Activated naive CD4-positive, alpha-beta T cell treated with anti-CD3 and anti-CD28 coated beads, Interleukin-2, amount 50 U/mL, for 24 hours (primary cell): ENCODE data around the gene PROSER1.
"Not testable (repeated sequence)": the region's sequence is repeated elsewhere in the genome, so short reads cannot be mapped to it uniquely, and the experiment has no call there.

ENCODE experiments used
- H3K27ac Mint-ChIP-seq: one replicate; pipeline ENCODE4 v1.8.0; 2021; ENCODE audit warnings: mild to moderate bottlenecking, mixed read lengths
- H3K27me3 Mint-ChIP-seq: one replicate; pipeline ENCODE4 v1.8.0; 2021; ENCODE audit warnings: mixed read lengths
- H3K36me3 Mint-ChIP-seq: one replicate; pipeline ENCODE4 v1.8.0; 2021; ENCODE audit warnings: mixed read lengths
- H3K4me1 Mint-ChIP-seq: one replicate; pipeline ENCODE4 v1.8.0; 2021; ENCODE audit warnings: mixed read lengths
- H3K4me3 Mint-ChIP-seq: one replicate; pipeline ENCODE4 v1.8.0; 2021; ENCODE audit warnings: mild to moderate bottlenecking, mixed read lengths
- H3K9me3 Mint-ChIP-seq: one replicate; pipeline ENCODE4 v1.8.0; 2021; ENCODE audit warnings: mixed read lengths

Gene PROSER1

DNA sequence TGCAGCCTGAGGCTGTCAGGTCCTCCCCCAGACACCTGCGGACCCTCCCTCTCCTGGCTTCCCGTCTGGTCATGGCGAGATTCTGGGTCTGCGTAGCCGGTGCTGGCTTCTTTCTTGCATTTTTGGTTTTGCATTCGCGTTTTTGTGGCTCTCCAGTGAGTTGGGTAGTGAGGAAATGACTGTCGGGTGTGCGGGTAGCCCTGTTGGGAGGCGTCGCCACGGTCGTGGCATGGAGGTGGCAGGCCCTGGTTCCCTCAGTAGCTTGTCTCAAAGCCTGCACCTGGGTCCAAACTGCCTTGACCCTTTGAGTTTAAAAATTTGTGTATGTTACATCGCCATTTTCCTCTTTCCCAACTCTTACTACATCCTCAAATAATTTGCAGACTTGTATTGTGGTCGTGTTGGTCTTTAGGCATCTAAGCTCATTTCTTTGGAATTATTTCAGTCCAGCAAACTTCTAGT, 711 bp upstream of the PROSER1 start:
- Mint-ChIP-seq H3K4me3 (peak overlapping the region; percentile 96), H3K27ac (peak overlapping the region; percentile 99), H3K27me3 (no peaks in the 10 kb centered on the region), H3K36me3 (peaks cover 2% of the 10 kb centered on the region), H3K4me1 (peaks cover 40% of the 10 kb centered on the region), H3K9me3 (no peaks in the 10 kb centered on the region)

DNA sequence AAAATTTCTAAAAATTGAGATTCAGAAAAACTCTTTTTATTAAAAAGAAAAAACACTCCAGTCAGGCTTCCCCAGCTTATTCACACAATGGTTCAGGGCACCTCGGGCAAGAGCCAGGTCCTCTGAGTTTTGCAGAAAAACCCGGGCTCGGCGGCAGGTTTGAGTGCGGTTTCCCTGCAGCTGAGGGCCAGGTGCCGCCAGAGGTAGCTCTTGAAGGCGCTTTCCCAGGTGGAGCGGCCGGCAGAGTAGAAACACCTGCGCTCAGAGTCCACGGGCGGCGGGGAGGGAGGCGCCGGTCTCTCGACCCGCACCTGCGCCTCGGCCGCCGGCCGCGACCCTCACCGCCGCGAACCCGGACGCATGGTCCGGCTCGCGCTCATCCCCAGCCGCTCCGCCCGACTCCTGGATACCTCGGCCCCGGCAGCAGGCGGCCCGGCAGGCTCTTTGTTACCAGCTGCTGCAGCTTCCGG, 444 bp downstream of the PROSER1 start:
- H3K27me3 Mint-ChIP-seq: no peaks in the 10 kb centered on the region
- peaks cover 2% of the 10 kb centered on the region for H3K36me3 Mint-ChIP-seq
- H3K4me1 Mint-ChIP-seq: peaks cover 48% of the 10 kb centered on the region
- H3K4me3 Mint-ChIP-seq: peak overlapping the region; percentile 96
- no peaks in the 10 kb centered on the region for H3K9me3 Mint-ChIP-seq
- peak overlapping the region; percentile 89 for H3K27ac Mint-ChIP-seq

DNA sequence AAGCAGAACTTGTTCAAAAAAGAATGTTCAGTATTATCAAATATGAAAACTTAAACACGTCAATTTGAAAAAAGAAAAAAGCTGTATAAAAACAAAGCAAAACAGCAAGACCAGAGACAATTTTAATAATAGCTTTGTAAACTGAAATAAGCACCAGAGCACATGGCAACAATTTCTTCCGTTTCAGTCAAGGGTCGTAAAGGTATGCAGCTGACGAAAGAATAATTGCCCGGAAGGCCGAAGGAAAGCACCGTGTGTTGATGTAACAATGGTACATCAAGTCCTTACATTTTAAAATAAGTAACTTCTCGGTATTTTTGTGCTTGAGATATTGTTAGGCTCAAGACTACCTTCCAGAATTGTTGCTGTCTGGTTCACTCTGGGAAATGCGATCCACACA, 1.7 kb downstream of the PROSER1 start:
- H3K4me1 Mint-ChIP-seq: peaks cover 53% of the 10 kb centered on the region
- H3K9me3 Mint-ChIP-seq: no peaks in the 10 kb centered on the region
- peak overlapping the region; percentile 96 for H3K4me3 Mint-ChIP-seq
- no peaks in the 10 kb centered on the region for H3K27me3 Mint-ChIP-seq
- peak overlapping the region; percentile 89 for H3K27ac Mint-ChIP-seq
- H3K36me3 Mint-ChIP-seq: peaks cover 2% of the 10 kb centered on the region

DNA sequence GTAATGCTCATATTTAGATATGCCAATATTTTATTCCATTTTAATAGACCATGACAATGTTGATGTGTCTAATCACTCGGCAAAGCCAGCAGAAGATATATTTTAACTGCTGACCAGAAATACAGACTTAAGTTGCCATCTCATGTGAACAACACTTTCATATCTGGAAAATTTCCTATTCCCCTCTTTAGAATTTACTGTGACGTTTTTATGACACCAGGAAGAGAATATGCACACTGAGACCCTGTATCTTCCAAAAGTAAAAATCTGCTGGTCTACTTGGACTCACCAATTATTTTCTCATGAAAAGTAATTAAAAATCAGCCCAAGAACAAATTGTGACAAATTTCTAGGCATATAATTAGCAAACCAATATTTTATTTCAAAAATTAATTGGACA, 2.1 kb downstream of the PROSER1 start:
- Mint-ChIP-seq H3K27me3 (no peaks in the 10 kb centered on the region), H3K4me1 (peaks cover 50% of the 10 kb centered on the region), H3K36me3 (peaks cover 1% of the 10 kb centered on the region), H3K4me3 (peak overlapping the region; percentile 96), H3K27ac (peak overlapping the region; percentile 89), H3K9me3 (no peaks in the 10 kb centered on the region)

DNA sequence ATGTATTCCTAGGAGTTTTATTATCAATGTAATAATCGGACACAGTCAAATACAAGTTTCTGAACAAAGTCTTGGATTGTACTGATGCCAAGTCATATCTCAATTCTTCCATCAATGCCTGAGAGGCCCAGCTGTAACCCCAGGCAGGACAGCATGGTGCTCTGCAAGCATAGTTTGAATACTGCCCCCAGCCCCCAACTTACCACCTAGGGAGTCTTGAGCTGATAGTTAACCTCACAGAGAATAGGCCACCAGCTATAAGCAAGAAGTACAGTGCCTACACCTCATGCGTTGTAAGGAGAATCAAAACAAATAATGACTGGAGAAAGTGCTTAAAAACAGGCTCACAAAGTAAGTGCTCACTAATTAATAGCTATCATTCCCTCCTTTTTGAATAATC, 2.7 kb downstream of the PROSER1 start:
- H3K27me3 Mint-ChIP-seq: no peaks in the 10 kb centered on the region
- peak overlapping the region; percentile 48 for H3K27ac Mint-ChIP-seq
- H3K9me3 Mint-ChIP-seq: no peaks in the 10 kb centered on the region
- peak overlapping the region; percentile 96 for H3K4me3 Mint-ChIP-seq
- peaks cover 44% of the 10 kb centered on the region for H3K4me1 Mint-ChIP-seq
- H3K36me3 Mint-ChIP-seq: no peaks in the 10 kb centered on the region

DNA sequence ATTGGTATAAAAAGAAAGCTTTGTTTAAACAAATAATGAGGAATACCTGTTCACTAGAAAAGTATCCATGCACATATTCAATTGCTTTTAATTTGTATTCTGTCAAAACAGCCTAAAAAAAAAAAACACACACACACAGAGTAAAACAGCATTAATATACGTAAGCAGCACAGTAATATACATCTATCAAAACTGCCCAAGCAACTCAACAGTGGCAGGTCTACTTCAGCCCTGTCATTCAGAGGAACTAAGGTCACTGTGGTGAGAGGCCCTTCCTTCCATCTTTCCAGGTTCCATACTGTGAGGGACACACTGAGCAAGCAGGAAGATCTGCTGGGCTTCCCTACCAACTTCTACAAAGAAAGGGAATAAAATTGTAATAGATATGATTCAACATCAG, 3.8 kb downstream of the PROSER1 start:
- no peaks in the 10 kb centered on the region for H3K27me3 Mint-ChIP-seq
- no peak overlapping the region for H3K27ac Mint-ChIP-seq
- H3K4me1 Mint-ChIP-seq: peaks cover 38% of the 10 kb centered on the region
- no peaks in the 10 kb centered on the region for H3K9me3 Mint-ChIP-seq
- no peaks in the 10 kb centered on the region for H3K36me3 Mint-ChIP-seq
- peak overlapping the region; percentile 57 for H3K4me3 Mint-ChIP-seq

DNA sequence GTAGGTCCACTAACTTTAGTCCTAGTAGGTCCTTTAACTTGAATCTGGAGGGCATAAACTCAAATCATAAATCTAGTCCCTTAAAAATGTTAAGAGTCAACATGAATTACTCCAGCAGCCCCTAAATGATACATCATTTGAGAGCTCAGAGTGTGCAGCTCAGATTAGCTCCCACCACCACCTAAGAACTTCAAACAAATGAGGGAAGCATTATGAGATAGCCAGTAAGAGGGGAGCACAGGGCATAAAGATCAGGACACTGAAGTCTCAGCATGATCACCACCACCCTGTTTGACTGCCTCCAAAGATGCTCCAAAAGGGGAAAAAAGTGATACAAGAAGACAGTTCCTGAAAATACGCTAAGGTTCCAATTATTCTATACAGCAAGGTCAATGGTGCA, 5.7 kb downstream of the PROSER1 start:
- H3K4me3 Mint-ChIP-seq: no peak overlapping the region
- H3K9me3 Mint-ChIP-seq: no peaks in the 10 kb centered on the region
- H3K27ac Mint-ChIP-seq: no peak overlapping the region
- no peaks in the 10 kb centered on the region for H3K27me3 Mint-ChIP-seq
- peaks cover 5% of the 10 kb centered on the region for H3K36me3 Mint-ChIP-seq
- H3K4me1 Mint-ChIP-seq: peaks cover 40% of the 10 kb centered on the region

DNA sequence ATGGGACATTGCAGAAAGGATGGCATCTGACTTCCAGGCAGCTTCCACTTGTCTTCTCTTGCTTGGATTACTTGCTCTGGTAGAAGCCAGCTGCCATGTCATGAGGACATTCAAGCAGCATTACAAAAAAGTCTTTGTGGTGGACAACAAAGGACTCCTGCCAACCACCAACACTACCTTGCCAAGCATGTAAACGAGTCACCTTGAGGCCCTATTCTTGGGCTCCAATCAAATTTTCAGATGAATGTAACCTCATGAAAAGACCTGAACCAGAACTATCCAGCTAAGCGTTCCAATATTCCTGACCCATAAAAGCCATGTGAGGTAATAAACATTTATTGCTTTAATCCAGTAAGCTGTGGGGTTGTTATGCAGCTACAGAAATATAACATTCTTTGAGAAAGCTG, 12.5 kb downstream of the PROSER1 start:
- Mint-ChIP-seq H3K27me3 (no peaks in the 10 kb centered on the region), H3K4me3 (no peak overlapping the region), H3K9me3 (no peaks in the 10 kb centered on the region), H3K27ac (no peak overlapping the region), H3K4me1 (peaks cover 7% of the 10 kb centered on the region), H3K36me3 (peaks cover 16% of the 10 kb centered on the region)

DNA sequence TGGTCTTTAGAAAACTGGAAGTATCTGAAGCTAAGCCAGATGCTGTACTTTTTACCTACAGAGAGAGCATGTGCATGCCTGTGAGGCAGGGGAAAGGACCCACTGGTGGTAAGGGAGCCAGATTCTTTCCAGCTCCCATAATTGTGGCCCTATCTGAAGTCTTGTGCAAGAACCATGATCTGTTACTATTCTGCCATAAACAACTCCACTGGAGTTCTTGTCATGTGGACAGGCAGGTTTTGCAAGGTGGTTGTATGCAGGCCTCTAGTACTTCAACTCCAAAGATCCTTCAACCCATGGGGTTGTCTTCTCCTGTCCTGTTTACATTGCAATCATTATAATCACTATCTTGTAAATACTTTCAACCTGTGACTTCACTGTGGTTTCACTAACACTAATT, 14.1 kb downstream of the PROSER1 start:
- H3K36me3 Mint-ChIP-seq: peaks cover 20% of the 10 kb centered on the region

DNA sequence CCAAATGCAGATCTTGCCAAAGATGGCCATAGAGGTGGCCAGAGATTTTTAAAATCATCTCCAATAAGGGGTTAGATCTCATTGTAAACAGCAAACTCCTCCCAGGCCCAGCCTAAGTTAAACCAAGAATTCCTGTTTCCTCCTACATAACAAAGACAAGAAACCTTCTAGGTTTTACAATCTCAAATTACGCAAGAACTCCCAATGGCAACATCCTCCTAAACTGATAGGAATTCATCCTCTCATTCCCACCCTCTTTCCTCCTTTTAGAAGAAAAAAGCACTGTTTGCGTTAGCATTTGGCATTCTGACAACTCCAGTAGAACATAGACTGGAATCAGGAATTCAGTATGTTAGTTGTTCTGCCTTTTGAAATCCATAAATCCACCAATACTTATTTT, 14.6 kb downstream of the PROSER1 start:
- Mint-ChIP-seq H3K36me3 (peaks cover 22% of the 10 kb centered on the region), H3K9me3 (no peaks in the 10 kb centered on the region), H3K27ac (no peak overlapping the region), H3K4me3 (no peak overlapping the region), H3K27me3 (no peaks in the 10 kb centered on the region), H3K4me1 (peaks cover 7% of the 10 kb centered on the region)

More for the DNA sequence above, 14.1 kb downstream of the PROSER1 start:
- no peaks in the 10 kb centered on the region for H3K27me3 Mint-ChIP-seq
- H3K4me1 Mint-ChIP-seq: peaks cover 7% of the 10 kb centered on the region
- no peaks in the 10 kb centered on the region for H3K9me3 Mint-ChIP-seq
- no peak overlapping the region for H3K4me3 Mint-ChIP-seq
- H3K27ac Mint-ChIP-seq: no peak overlapping the region

DNA sequence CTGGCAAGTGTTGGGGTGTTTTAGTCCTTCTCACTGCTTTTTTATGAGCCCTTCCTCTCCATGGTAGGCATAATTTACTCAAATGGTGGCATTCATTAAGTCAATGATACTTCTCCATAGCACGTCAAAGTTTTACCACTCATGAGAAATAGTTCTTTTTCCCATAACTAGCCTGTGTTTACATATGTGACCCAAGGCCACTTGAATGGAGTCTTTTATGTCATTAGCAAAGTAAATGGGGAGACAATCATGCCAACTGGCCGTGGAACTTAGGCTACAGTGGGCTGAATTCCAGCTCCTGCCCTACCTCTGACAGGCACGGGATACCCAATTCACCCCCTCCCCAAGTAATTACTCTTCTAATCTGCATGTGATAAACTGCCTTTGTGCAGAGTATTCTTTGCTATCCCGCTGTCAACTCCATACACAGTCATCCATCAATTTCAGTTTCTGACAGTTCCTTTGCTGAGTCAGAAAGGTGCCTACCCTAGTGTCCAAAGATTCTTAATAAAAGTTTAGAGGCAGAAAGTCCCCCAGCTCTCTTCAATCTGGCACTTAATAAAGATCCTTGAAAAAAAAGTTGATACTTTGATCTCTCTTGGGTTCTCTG, 16.9 kb downstream of the PROSER1 start:
- Mint-ChIP-seq H3K4me1 (peaks cover 4% of the 10 kb centered on the region), H3K4me3 (no peak overlapping the region), H3K9me3 (no peaks in the 10 kb centered on the region), H3K27me3 (no peaks in the 10 kb centered on the region), H3K36me3 (peaks cover 15% of the 10 kb centered on the region), H3K27ac (peak overlapping the region; percentile 24)

DNA sequence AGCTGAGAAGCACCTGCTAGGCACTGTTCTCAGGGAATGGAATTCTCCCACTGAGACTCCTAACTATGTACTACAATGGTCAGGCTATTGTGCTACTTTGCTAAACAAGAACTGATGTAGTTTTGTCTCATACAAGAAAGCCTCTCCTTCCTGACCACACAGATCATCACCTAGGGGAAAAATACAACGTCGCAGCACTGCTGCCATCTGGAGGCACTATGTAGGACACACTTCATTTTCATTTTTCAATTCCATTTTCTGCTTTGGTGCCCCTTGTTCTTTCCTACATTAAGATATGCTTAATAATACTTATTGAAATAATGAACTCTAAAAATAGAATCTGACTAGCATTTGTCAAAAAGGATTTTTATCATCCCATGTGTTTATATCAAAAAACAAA, 21.1 kb downstream of the PROSER1 start:
- H3K27ac Mint-ChIP-seq: no peak overlapping the region
- peaks cover 4% of the 10 kb centered on the region for H3K4me1 Mint-ChIP-seq
- H3K4me3 Mint-ChIP-seq: no peak overlapping the region
- no peaks in the 10 kb centered on the region for H3K27me3 Mint-ChIP-seq
- no peaks in the 10 kb centered on the region for H3K9me3 Mint-ChIP-seq
- H3K36me3 Mint-ChIP-seq: peaks cover 28% of the 10 kb centered on the region

DNA sequence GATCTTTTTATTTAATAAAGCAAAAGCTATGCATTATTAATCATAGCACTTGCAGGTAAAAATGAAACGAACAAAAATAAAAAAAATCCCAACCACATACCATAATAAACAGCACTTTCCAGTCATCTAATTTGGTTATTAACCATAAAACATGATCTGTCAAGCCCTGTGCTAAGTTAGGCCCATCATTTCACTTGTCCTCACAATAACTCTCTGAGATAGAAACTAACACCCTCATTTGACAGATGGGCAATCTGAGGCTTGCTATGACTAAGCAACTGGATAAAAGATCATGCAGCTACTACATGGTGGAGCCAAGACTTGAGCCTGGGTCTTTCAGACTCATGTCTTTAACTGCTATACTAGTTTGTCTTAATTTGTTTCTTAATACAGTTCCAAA, 21.8 kb downstream of the PROSER1 start:
- Mint-ChIP-seq H3K9me3 (no peaks in the 10 kb centered on the region), H3K36me3 (peaks cover 26% of the 10 kb centered on the region), H3K4me3 (no peak overlapping the region), H3K27me3 (no peaks in the 10 kb centered on the region), H3K27ac (no peak overlapping the region), H3K4me1 (peaks cover 2% of the 10 kb centered on the region)

DNA sequence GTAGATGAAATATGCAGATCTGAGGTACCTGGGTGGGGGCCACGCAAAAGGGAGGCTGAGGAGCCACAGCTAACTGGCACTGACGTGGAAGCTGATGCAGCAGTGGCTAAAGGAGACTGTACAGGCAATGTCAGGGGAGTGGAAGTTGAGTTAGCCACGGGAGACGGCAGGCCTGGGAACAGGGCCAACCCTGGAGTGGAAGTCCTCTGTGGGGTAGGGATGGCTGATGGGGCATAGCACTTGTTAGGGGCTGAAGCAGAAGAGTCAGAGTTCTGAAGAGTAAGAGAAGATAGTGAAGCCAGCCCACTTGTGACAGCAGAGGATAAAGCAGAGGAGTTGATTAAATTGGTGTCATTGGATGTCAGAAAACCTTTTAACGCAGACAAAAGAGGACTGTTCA, 24.4 kb downstream of the PROSER1 start:
- Mint-ChIP-seq H3K36me3 (peaks cover 29% of the 10 kb centered on the region), H3K9me3 (no peaks in the 10 kb centered on the region), H3K27ac (peak overlapping the region; percentile 1), H3K27me3 (no peaks in the 10 kb centered on the region), H3K4me3 (no peak overlapping the region), H3K4me1 (no peaks in the 10 kb centered on the region)

DNA sequence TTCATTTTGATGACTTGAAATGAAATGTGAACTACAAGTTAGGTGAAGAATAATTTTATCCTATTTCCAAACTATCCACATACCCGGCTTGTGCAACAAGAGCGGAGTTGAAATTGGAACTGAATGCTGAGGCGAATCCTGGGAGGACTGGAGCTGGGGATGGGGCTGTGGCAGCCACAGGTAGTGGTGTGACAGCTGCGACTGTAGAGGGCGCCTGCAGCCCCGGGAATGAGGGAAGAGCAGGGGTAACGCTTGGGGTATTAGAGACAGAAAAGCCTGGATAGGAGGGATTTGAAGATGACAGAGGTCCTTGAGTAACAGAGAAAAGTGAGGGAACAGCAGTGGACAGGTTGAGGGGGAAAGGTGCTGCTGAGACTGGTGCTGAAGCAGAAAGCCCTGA, 25.3 kb downstream of the PROSER1 start:
- peaks cover 31% of the 10 kb centered on the region for H3K36me3 Mint-ChIP-seq

DNA sequence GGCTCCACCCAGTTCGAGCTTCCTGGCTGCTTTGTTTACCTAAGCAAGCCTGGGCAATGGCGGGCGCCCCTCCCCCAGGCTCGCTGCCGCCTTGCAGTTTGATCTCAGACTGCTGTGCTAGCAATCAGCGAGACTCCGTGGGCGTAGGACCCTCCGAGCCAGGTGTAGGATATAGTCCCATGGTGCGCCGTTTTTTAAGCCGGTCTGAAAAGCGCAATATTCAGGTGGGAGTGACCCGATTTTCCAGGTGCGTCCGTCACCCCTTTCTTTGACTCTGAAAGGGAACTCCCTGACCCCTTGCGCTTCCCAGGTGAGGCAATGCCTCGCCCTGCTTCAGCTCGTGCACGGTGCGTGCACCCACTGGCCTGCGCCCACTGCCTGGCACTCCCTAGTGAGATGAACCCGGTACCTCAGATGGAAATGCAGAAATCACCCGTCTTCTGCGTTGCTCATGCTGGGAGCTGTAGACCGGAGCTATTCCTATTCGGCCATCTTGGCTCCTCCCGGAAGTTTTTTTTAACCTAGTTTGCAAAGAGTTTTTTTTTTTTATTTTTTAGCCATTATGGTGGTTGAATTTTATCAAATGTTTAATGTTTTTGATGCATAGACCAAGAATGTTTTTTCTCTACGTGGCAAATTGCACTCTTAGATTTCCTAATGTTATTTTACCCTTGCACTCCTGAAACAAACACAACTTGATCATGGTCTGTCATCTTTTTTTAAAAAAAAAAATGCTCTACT, 31.3 kb downstream of the PROSER1 start:
- not testable (repeated sequence) for H3K27me3 Mint-ChIP-seq, H3K27ac Mint-ChIP-seq, H3K9me3 Mint-ChIP-seq, H3K4me1 Mint-ChIP-seq, H3K4me3 Mint-ChIP-seq
- peaks cover 16% of the 10 kb centered on the region for H3K36me3 Mint-ChIP-seq

More for the DNA sequence above, 25.3 kb downstream of the PROSER1 start:
- no peaks in the 10 kb centered on the region for H3K4me1 Mint-ChIP-seq
- no peak overlapping the region for H3K4me3 Mint-ChIP-seq
- no peaks in the 10 kb centered on the region for H3K27me3 Mint-ChIP-seq
- H3K9me3 Mint-ChIP-seq: no peaks in the 10 kb centered on the region
- H3K27ac Mint-ChIP-seq: peak overlapping the region; percentile 13
